DMS79 treated with DMSO at 0.1 percent for 48 hours (cell line): ENCODE measurements around the gene IL34.
"Not testable (repeated sequence)": the region's sequence is repeated elsewhere in the genome, so short reads cannot be mapped to it uniquely, and the experiment has no call there.

Source experiments
- DNase-seq: peaks from one replicate; lab custom pipeline; 2025; lab: John Stamatoyannopoulos, UW

The IL34 gene

DNA sequence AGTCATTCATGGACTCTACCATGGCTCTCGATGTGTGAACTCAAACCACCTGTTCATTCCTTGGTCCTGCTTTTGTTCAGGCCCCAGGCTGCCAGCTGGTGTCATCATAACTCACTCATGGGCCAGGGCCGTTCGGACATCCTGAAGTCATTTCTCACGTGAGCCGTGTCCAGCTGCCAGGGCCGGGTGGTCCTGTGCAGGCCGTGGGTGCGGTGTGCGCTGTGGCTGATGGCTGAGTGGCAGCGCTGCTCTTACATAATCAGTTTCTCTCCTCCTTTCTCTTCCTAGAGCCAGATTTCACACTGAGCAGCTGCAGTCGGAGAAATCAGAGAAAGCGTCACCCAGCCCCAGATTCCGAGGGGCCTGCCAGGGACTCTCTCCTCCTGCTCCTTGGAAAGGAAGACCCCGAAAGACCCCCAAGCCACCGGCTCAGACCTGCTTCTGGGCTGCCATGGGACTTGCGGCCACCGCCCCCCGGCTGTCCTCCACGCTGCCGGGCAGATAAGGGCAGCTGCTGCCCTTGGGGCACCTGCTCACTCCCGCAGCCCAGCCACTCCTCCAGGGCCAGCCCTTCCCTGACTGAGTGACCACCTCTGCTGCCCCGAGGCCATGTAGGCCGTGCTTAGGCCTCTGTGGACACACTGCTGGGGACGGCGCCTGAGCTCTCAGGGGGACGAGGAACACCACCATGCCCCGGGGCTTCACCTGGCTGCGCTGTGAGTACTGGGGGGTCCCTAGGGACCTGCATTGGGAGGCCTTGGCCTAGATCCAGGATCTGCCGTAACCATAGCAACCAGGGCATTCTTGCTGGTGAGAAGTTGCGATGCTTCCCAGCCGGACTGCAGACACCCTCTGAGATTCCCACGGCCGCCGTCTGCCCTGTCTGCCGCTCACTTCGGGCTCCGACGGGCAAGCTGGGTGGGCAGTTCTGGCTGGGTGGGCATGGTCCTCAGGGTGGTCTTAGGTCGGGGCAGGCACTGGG, at the start of gene IL34:
Gene IL34, plus strand, starts transcription at position 300 of the 982 bp plus-strand sequence. Its CDS starts 389 bp downstream, at position 689.
- peak; percentile 21 for DNase-seq

GRCh38 chr16:70597135-70597835, 49.1 kb upstream of the IL34 start:
- DNase-seq, result no peak

DNA sequence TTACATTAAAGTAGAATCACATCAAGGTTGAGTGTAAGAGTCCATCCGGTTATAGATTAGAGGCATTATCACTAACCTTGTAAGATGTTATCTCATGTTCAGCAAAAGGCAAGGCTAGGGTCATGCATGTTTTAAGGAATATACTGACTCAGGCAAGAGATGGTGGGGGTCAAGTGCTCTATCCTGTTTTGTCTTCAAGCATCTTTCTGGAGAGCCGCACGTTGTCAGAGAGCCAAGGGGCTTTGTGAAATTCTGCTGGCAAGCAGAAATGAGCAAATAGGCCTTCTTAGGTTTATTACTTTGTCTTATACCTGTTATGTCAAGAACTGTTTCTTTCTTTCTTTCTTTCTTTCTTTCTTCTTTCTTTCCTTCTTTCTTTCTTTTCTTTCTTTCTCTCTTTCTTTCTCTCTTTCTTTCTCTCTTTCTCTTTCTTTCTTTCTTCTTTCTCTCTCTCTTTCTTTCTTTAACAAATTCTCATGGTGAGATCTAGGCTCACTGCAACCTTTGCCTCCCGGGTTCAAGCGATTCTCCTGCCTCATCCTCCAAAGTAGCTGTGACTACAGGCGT, 47.3 kb upstream of the IL34 start:
- peak; percentile 8 for DNase-seq

DNA sequence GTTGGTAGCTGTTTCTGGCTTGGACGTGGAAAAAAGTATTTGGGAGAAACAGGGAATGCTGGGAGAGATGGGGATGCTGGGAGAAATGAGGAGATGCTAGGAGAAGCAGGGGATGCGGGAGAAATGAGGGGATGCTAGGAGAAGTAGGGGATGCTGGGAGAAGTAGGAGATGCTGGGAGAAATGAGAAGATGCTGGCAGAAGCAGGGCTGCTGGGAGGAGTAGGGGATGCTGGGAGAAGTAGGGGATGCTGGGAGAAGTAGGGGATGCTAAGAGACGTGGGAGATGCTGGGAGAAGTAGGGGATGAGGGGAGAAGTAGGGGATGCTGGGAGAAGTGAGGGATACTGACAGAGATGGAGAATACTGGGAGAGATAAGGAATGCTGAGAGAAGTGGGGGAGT, 45.6 kb upstream of the IL34 start:
- DNase-seq, result no peak

- DNase-seq, result peak; percentile 34
Observed at GRCh38 chr16:70601576-70602575, 44.5 kb upstream of the IL34 start.

GRCh38 chr16:70602831-70603230, 43.5 kb upstream of the IL34 start:
- DNase-seq, result no peak

DNA sequence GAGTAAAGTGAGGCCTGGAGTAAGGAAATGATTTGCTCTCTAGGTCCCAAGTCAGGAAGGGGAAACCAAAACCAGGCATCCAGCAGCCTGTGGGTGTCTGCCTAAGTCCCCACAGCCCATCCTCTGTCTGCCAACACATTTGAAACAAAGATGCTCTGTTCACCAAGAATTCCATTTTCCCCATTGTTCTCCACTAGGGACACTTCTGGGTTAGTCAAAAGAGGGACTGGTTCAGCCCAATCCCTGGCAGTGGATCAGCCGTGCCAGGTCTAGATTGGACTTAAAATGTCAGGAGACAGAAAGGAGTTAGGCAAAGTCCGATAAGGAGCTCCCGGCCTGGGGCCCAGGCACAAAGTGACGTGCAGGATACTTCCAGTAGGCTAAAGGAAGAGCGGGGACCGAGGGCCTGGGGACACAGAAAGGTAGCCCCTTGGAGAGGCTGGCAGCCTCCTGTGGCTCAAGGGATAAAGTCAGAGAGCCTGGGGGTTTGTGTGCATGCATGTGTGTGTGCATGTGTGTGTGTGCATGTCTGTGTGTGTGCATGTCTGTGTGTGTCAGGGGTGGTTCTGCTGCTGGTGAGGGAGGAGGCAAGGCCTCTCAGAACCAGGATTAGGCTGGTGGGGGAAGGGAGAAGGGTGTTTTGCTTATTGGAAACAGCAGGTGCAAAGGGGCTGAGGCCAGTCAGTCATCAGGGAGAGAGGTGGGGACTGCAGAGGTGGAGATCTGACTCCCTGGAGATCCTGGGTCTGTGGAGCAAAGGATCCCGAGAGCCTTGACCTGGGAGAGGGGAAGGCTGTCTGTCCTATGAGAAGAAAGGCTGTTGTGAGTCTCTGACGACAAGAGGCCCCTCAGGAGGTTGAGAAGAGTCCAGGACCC, 41.7 kb upstream of the IL34 start:
- no peak for DNase-seq

DNA sequence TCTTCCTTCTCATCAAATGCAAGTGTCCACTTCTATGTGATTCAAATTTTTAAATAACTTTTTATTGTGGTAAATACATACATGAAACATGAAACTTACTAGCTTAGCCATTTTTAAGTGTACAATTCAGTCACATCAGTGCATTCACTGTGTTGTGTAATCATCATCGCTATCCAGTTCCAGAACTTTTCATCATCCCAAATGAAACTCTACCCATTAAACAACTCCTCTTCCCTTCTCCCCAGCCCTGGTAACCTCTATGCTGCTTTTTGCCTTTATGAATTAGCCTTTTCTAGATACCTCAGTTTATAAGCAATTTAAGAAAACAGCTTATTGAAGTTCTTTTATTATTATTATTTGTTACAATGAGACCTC, 41.1 kb upstream of the IL34 start:
- DNase-seq, result no peak

DNA sequence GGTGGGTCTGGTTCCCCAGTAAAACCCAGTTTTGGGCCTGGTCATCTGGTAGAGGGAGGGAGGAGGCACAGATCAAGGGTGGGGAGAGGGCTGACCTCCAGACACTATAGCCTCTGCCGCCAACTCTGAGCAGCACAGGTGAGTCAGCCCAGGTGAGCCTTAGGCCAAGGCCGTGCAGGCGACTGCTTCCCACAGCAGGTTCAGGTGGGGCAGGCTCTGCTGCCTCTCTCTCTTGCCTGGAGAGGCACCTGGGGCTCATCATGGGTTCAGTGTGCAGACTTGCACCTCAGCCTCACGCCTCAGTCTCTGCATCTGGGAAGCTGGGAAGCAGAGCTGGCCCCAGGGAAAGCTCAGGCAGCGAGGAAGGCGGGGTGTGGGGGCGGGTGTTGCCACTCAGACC, 37.8 kb upstream of the IL34 start:
- DNase-seq, result no peak

DNA sequence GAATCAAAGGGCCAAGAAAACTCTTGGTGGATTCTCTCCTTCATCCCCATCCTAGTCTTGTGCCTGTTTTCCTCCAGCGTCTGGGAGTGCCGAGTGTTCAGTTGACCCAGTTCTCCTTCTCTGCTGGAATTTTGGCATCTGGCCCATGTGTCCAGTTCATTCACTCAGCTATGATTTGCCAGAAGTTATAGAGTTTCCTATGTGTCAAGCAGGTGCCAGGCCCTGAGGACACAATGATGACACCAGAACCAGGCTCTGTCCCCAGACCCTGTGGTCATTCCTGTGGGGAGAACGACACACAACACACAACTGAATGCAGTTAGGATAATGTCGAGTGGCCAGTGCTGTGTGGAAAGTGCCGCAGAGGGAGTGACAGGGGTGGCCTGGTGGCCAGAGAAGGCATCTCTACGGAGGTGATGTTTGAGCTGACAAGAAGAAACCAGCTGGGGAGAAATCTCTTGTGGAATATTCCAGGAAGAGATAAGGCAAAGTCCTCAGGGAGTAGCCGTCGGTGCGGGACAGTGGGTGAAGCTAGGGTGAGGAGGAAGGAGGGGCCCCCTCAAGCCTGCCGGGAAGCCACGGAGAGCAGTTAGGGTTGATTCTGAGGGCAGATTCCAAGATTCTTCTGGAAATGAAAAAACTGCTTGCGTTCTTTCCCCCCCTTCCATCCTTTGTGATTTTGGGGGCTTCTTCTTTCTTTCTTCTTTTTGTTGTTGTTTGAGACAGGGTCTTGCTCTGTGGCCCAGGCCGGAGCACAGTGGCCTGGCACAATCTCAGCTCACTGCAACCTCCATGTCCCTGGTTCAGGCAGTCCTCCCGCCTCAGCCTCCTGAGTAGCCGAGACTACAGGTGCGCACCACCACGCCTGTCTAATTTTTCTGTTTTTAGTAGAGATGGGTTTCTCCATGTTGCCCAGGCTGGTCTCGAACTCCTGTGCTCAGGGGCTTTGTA, 35.8 kb upstream of the IL34 start:
- no peak for DNase-seq

DNA sequence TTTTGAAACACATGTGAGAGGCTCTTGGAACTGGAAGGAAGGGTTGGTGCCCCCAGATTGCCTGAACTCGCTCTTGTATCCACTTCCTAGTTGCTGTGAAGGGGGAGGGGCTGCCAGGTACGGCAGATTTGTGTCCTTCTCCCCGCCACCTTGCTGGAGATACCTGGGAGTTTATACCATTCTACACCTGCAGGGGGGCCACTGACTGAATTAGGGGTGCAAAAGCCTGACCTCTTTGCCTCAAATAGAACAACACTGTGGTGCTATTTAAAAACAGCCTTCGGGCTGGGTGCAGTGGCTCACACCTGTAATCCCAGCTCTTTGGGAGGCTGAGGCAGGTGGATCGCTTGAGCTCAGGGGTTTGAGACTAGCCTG, 35.1 kb upstream of the IL34 start:
- no peak for DNase-seq

GRCh38 chr16:70611785-70612303, 34.5 kb upstream of the IL34 start:
- DNase-seq, result no peak

- no peak for DNase-seq
Observed at GRCh38 chr16:70612931-70613330, 33.4 kb upstream of the IL34 start.

GRCh38 chr16:70614208-70614951, 32.0 kb upstream of the IL34 start:
- DNase-seq, result no peak

GRCh38 chr16:70615945-70616344, 30.4 kb upstream of the IL34 start:
- DNase-seq, result no peak

GRCh38 chr16:70621864-70622263, 24.5 kb upstream of the IL34 start:
- not testable (repeated sequence) for DNase-seq

- no peak for DNase-seq
Observed at GRCh38 chr16:70627696-70628095, 18.7 kb upstream of the IL34 start.

DNA sequence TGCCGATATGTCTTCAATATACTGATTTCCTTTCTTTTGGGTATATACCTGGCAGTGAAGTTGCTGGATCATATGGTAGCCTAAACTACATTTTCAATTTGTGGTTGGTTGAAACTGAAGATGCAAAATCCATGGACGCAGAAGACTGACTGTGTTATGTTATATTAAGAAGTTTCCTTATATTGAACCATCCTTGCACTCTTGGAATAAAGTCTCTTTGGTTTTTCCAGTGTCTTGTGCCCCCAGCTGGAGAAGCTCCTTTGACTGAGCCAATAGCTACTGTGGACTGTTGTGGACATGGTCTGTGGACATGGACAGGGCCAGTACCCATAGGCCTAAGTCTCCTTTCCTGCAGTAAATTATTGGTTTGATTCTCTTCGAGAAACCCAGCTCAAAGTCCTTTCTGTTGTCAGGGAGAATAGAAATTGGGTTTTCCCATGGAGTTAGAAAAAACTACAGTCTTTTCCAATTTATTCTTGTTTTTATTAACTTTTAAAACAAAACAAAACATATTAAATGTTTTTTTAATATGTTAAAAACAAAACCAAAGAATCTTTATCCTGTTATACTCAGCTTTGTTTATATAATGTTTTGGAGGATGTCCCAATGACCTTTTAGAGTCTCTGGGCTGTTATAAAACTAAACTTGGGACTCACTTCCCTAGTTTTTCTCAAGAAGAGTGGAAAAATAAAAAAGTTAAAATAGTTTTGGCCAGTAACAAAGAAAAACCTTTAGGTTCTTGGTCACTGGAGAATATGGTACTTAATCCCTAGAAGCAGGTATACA, 15.2 kb upstream of the IL34 start:
- no peak for DNase-seq
